Testis (tissue), 2 donors: Measurements from ENCODE around the gene GPC1.

Experiments
- POLR2A ChIP-seq: fragments of 450-650 bp; IDR thresholded peaks from one replicate; pipeline ENCODE4 v1.6.1; 2017; ENCODE audit warnings: antibody characterized with exemption, mild to moderate bottlenecking, moderate library complexity
- TF ChIP-seq, protein P1 (sequence below), 3 experiments: fragments of 450-650 bp in 2 of 3; fragments of 200-600 bp in 1 of 3; sonication (generic) in 1 of 3; IDR thresholded peaks; one replicate each; pipeline ENCODE4 v1.5.1; 2016 to 2019; ENCODE audit warnings: antibody characterized with exemption in 3 of 3, mild to moderate bottlenecking in 2 of 3, moderate library complexity in 1 of 3

DNA sequence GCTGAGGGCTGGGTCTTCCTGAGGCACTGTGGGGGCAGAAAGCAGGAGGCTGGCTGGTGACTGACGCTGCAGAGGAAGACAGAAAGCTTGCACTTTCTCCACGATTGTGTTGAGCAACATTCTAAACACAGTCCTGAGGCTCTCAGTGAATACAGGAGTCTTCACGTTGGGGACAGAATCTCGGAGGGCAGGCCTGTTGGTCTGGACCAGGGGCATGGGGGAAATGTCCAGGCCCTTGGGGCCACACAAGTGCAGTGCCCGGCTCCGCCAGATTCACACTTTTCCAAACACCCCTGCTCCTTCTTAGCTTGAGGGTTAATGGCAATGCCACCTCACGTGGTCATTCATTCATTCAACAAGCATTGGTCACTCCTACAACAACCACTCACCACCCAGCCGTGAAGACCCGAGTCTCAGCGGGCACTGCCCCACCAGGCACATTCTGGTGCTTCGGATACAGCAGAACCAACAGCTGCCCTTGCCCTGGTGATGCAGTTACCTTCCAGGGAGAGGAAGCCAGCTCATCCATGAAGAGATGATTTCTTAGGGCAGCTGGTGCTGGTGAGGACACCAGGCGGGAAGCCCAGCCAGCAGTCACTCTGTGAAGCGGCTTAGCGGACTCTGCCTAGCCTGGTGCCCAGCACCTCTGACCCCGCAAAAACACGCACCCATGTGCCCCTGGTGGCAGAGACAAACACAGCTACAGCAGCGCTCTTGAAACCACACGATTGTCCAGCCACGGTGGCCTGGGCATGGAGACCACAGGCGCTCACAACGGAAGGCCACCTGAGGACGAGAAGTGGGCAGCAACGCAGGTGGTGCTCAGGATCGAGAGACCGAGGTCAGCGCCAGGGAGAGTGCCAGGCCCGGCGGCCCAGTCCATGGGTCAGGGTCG lies 10.9 kb upstream of the GPC1 start:
- TF ChIP-seq, protein P1, sequence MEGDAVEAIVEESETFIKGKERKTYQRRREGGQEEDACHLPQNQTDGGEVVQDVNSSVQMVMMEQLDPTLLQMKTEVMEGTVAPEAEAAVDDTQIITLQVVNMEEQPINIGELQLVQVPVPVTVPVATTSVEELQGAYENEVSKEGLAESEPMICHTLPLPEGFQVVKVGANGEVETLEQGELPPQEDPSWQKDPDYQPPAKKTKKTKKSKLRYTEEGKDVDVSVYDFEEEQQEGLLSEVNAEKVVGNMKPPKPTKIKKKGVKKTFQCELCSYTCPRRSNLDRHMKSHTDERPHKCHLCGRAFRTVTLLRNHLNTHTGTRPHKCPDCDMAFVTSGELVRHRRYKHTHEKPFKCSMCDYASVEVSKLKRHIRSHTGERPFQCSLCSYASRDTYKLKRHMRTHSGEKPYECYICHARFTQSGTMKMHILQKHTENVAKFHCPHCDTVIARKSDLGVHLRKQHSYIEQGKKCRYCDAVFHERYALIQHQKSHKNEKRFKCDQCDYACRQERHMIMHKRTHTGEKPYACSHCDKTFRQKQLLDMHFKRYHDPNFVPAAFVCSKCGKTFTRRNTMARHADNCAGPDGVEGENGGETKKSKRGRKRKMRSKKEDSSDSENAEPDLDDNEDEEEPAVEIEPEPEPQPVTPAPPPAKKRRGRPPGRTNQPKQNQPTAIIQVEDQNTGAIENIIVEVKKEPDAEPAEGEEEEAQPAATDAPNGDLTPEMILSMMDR (IDR thresholded peaks at IDR 0.05) = no peak
- no peak for TF ChIP-seq POLR2A
